ENCODE measurements around the gene ADK. TPM values are rescaled to one million over a fixed set of nuclear protein-coding genes. Genes with fewer than 3 reads are reported as not detected.
"Not testable (repeated sequence)": the region's sequence is repeated elsewhere in the genome, so short reads cannot be mapped to it uniquely, and the experiment has no call there.

Gene ADK
- total RNA-seq, 2 experiments from 2014 or later, result 56.9 to 57.5 TPM

- ChIA-PET CTCF (interaction anchor here (0.7 to 2.3 kb wide), 5 partner anchors 12 to 164 kb away, joined by 3 to 9 read pairs (median 4); partner anchors contain the start of gene AP3M1), POLR2A (interaction anchor here (1.9 kb wide), 1 partner anchor 12 kb away, joined by 7 read pairs; the partner anchor contains the start of genes ADK and AP3M1)
- Mint-ChIP-seq H3K27me3 (no peaks in the 10 kb centered on the region), H3K4me3 (no peak overlapping the region), H3K27ac (no peak overlapping the region), H3K36me3 (ENCODE audit: low read depth) (peaks cover 28% of the 10 kb centered on the region), H3K4me1 (ENCODE audit: low read depth) (peaks cover 4% of the 10 kb centered on the region), H3K9me3 (no peaks in the 10 kb centered on the region)
- intact Hi-C loops (cut with micrococcal nuclease), result no loop called here
- DNase-seq, result no peak
- ATAC-seq, result no peak
- TF ChIP-seq, protein P1, sequence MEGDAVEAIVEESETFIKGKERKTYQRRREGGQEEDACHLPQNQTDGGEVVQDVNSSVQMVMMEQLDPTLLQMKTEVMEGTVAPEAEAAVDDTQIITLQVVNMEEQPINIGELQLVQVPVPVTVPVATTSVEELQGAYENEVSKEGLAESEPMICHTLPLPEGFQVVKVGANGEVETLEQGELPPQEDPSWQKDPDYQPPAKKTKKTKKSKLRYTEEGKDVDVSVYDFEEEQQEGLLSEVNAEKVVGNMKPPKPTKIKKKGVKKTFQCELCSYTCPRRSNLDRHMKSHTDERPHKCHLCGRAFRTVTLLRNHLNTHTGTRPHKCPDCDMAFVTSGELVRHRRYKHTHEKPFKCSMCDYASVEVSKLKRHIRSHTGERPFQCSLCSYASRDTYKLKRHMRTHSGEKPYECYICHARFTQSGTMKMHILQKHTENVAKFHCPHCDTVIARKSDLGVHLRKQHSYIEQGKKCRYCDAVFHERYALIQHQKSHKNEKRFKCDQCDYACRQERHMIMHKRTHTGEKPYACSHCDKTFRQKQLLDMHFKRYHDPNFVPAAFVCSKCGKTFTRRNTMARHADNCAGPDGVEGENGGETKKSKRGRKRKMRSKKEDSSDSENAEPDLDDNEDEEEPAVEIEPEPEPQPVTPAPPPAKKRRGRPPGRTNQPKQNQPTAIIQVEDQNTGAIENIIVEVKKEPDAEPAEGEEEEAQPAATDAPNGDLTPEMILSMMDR (IDR thresholded peaks at IDR 0.05), result no peak
These were observed 13.0 kb upstream of the ADK start for GRCh38 chr10:74137992-74138391.

GRCh38 chr10:74138596-74138995 is 12.4 kb upstream of the ADK start:
- H3K4me3 Mint-ChIP-seq; H3K9me3 Mint-ChIP-seq; DNase-seq; POLR2A ChIA-PET; ATAC-seq; intact Hi-C loops (cut with micrococcal nuclease); H3K27me3 Mint-ChIP-seq; H3K27ac Mint-ChIP-seq; H3K4me1 Mint-ChIP-seq (ENCODE audit: low read depth): not testable (repeated sequence)
- CTCF ChIA-PET, result interaction anchor here (0.7 to 2.3 kb wide), 4 partner anchors 12 to 165 kb away, joined by 3 to 9 read pairs (median 4); partner anchors contain the start of gene AP3M1
- H3K36me3 Mint-ChIP-seq (ENCODE audit: low read depth), result peaks cover 28% of the 10 kb centered on the region

DNA sequence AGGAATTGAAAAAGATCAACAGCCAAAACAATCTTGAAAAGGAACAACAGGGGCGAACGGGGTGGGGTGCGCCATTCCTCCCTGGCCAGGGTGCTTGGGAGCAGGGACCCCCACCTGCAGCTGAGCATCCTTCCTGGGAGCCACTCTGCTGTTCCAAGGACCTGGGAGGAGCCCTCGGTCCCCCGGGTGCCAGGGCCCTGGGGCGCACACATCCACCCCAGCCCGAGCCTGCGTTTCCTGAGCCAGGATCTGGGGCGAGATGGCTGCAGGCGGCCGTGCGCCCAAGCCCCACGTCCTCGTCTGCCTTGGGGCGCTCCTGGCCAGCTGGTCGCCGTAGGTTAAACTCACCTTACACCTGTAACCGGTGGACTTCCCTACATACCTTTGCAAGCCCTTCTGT is 11.0 kb upstream of the ADK start:
- ChIA-PET CTCF (interaction anchor here (2.3 kb wide), 1 partner anchor 74 kb away, joined by 9 read pairs; no protein-coding TSS in a partner anchor), POLR2A (interaction anchor here (0.9 kb wide), 1 partner anchor 25 kb away, joined by 3 read pairs; no protein-coding TSS in a partner anchor)
- H3K27ac Mint-ChIP-seq, result no peak overlapping the region
- ATAC-seq (no peak), DNase-seq (no peak)
- H3K27me3 Mint-ChIP-seq, result no peaks in the 10 kb centered on the region
- H3K4me3 Mint-ChIP-seq, result no peak overlapping the region
- intact Hi-C loops (cut with micrococcal nuclease), result no loop called here
- peaks cover 20% of the 10 kb centered on the region for H3K36me3 Mint-ChIP-seq (ENCODE audit: low read depth)
- H3K9me3 Mint-ChIP-seq, result no peaks in the 10 kb centered on the region
- H3K4me1 Mint-ChIP-seq (ENCODE audit: low read depth), result peaks cover 6% of the 10 kb centered on the region
- TF ChIP-seq, protein P1 (IDR thresholded peaks at IDR 0.05), result no peak

DNA sequence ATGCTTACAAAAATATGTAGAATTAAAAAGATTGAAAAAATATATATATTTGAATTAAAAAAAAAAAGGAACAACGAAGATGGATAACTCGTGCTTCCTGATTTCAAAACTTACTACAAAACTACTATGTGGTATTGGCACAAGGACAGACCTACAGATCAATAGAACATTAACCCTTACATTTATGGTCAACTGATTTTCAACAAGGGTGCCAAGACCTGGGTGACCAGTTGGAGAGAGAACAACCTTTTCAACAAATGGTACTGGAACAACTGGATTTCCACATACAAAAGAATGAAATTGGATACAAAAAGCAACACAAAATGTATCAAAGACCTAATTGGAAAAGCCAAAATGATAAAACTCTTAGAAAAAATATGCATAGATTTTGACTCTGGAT is 10.5 kb upstream of the ADK start:
- ChIA-PET CTCF (no interaction called here), POLR2A (no interaction called here)
- H3K4me1 Mint-ChIP-seq (ENCODE audit: low read depth), result peaks cover 9% of the 10 kb centered on the region
- TF ChIP-seq, protein P1 (IDR thresholded peaks at IDR 0.05), result no peak
- H3K36me3 Mint-ChIP-seq (ENCODE audit: low read depth), result peaks cover 21% of the 10 kb centered on the region
- no peak overlapping the region for H3K4me3 Mint-ChIP-seq
- no peak overlapping the region for H3K27ac Mint-ChIP-seq
- no peaks in the 10 kb centered on the region for H3K27me3 Mint-ChIP-seq
- intact Hi-C loops (cut with micrococcal nuclease), result no loop called here
- H3K9me3 Mint-ChIP-seq, result no peaks in the 10 kb centered on the region
- DNase-seq (no peak), ATAC-seq (no peak)

- H3K4me1 Mint-ChIP-seq (ENCODE audit: low read depth), result peaks cover 27% of the 10 kb centered on the region
- H3K27me3 Mint-ChIP-seq, result no peaks in the 10 kb centered on the region
- intact Hi-C loops (cut with micrococcal nuclease), result no loop called here
- H3K9me3 Mint-ChIP-seq, result no peaks in the 10 kb centered on the region
- no peak overlapping the region for H3K27ac Mint-ChIP-seq
- peaks cover 22% of the 10 kb centered on the region for H3K36me3 Mint-ChIP-seq (ENCODE audit: low read depth)
- DNase-seq, result no peak
- ChIA-PET CTCF (interaction anchor here (0.5 to 1.0 kb wide), 3 partner anchors 25 to 594 kb away, joined by 3 read pairs; no protein-coding TSS in a partner anchor), POLR2A (no interaction called here)
- ATAC-seq, result no peak
- TF ChIP-seq, protein P1 (IDR thresholded peaks at IDR 0.05), result no peak
- H3K4me3 Mint-ChIP-seq, result no peak overlapping the region
These were observed 5.9 kb upstream of the ADK start for GRCh38 chr10:74145133-74145532.

DNA sequence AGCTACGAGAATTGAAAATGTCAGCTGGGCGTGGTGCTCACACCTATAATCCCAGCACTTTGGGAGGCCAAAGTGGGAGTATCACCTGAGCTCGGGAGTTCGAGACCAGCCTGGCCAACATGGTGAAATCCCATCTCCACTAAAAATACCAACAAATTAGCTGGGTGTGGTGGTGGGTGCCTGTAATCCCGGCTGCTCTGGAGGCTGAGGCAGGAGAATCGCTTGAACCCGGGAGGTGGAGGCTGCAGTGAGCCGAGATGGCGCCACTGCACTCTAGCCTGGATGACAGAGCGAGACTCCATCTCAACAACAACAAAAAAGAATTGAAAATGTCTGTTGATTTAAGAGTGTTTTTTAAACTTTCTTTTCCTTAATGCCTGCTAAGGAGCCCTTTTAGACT is 4.0 kb upstream of the ADK start:
- H3K9me3 Mint-ChIP-seq; H3K27me3 Mint-ChIP-seq; intact Hi-C loops (cut with micrococcal nuclease); H3K4me3 Mint-ChIP-seq; DNase-seq; H3K27ac Mint-ChIP-seq; ATAC-seq: not testable (repeated sequence)
- H3K4me1 Mint-ChIP-seq (ENCODE audit: low read depth), result peaks cover 25% of the 10 kb centered on the region
- ChIA-PET CTCF (interaction anchor here (1.7 to 2.2 kb wide), 2 partner anchors 23 to 66 kb away, joined by 4 to 6 read pairs; no protein-coding TSS in a partner anchor), POLR2A (interaction anchor here (0.7 to 1.3 kb wide), 2 partner anchors 9 to 1075 kb away, joined by 3 to 5 read pairs; no protein-coding TSS in a partner anchor)
- peaks cover 22% of the 10 kb centered on the region for H3K36me3 Mint-ChIP-seq (ENCODE audit: low read depth)

Measured in activated CD8-positive, alpha-beta T cell treated with anti-CD3 and anti-CD28 coated beads for 36 hours (primary cell).